GM12892 (cell line): Measurements from ENCODE around the gene PDGFA.

Experiments
- DNase-seq: peaks from one replicate; pipeline ENCODE4 v3.0.0; 2011; ENCODE audit not compliant: insufficient read length
- FAIRE-seq: peaks from 2 replicates; lab custom pipeline; 2011; peaks lifted over from hg19 to GRCh38; lab: Jason Lieb, UNC
- POLR2A ChIP-seq: IDR thresholded peaks from 2 replicates; pipeline ENCODE4 v1.6.1; 2011; ENCODE audit warnings: low read depth, low read length, control low read depth
- POLR2AphosphoS5 ChIP-seq: IDR thresholded peaks from 2 replicates; pipeline ENCODE4 v1.6.1; 2011; ENCODE audit warnings: low read depth, low read length, control low read depth
- TAF1 ChIP-seq: IDR thresholded peaks from 2 replicates; pipeline ENCODE4 v1.6.1; 2011; ENCODE audit warnings: low read depth, mild to moderate bottlenecking, control low read depth, low read length, borderline replicate concordance

The PDGFA gene

GRCh38 chr7:532379-533143, 12.9 kb upstream of the PDGFA start:
- no peak for FAIRE-seq
- TF ChIP-seq POLR2A = no peak
- no peak for TF ChIP-seq TAF1
- TF ChIP-seq POLR2AphosphoS5 = no peak
- no peak for DNase-seq

GRCh38 chr7:531777-532176, 12.1 kb upstream of the PDGFA start:
- TF ChIP-seq POLR2AphosphoS5 (no peak), POLR2A (no peak), TAF1 (no peak)
- DNase-seq (no peak), FAIRE-seq (no peak)

GRCh38 chr7:528451-528850, 8.8 kb upstream of the PDGFA start:
- DNase-seq (no peak), FAIRE-seq (no peak)
- TF ChIP-seq POLR2AphosphoS5 (no peak), TAF1 (no peak), POLR2A (no peak)

- TF ChIP-seq TAF1 (no peak), POLR2AphosphoS5 (no peak), POLR2A (no peak)
- DNase-seq (no peak), FAIRE-seq (no peak)
Measured at GRCh38 chr7:527723-528122, 8.1 kb upstream of the PDGFA start.

- no peak for FAIRE-seq
- TF ChIP-seq POLR2AphosphoS5 (no peak), TAF1 (no peak), POLR2A (no peak)
Measured at GRCh38 chr7:526460-527034, 6.9 kb upstream of the PDGFA start.

GRCh38 chr7:525740-526139, 6.1 kb upstream of the PDGFA start:
- DNase-seq = no peak
- FAIRE-seq = no peak
- TF ChIP-seq POLR2AphosphoS5 = no peak
- no peak for TF ChIP-seq TAF1
- no peak for TF ChIP-seq POLR2A

More at GRCh38 chr7:526460-527034, 6.9 kb upstream of the PDGFA start:
- DNase-seq = no peak

GRCh38 chr7:524800-525199, 5.2 kb upstream of the PDGFA start:
- DNase-seq = no peak
- TF ChIP-seq TAF1 = no peak
- no peak for TF ChIP-seq POLR2AphosphoS5
- no peak for TF ChIP-seq POLR2A
- FAIRE-seq = no peak

- no peak for TF ChIP-seq POLR2AphosphoS5
- no peak for TF ChIP-seq TAF1
- no peak for TF ChIP-seq POLR2A
- FAIRE-seq (no peak), DNase-seq (no peak)
Measured at GRCh38 chr7:523347-524336, 4.0 kb upstream of the PDGFA start.

GRCh38 chr7:522951-523314, 3.3 kb upstream of the PDGFA start:
- DNase-seq = no peak
- no peak for TF ChIP-seq POLR2A
- no peak for FAIRE-seq

- no peak for FAIRE-seq
- DNase-seq = no peak
- TF ChIP-seq TAF1 = no peak
Measured at GRCh38 chr7:522071-522950, 2.7 kb upstream of the PDGFA start.
